K562 (cell line): ENCODE results near the gene CD6. TPM values are rescaled to one million over a fixed set of nuclear protein-coding genes. Genes with fewer than 3 reads are reported as not detected.

Experiments
- ATAC-seq: fragments of 200-7000 bp; cut with Tn5 transposase; 3 replicates; pipeline ENCODE4 v1.9.1; 2020; ENCODE audit warnings: moderate library complexity
- BruUV-seq: library from RNA; stranded (reverse); fragments of 400-500 nt; replicated peaks from 2 replicates; lab custom pipeline; 2021; lab: Mats Ljungman, UMichigan
- CTCF ChIA-PET: fragments of 300-600 bp; formaldehyde crosslinking; extraction: SDS; loops from one replicate; lab custom pipeline; 2021; ENCODE audit warnings: low intra/inter-chr PET ratio; lab: Yijun Ruan, JAX
- POLR2A ChIA-PET: fragments of 300-600, 350-650 bp; sonication (Branson Sonifier 250); formaldehyde crosslinking; extraction: SDS; loops from one replicate; lab custom pipeline; 2021; ENCODE audit warnings: antibody characterized with exemption, inconsistent platforms; lab: Yijun Ruan, JAX
- DNase-seq, 4 experiments: peaks; one replicate each; pipeline versions ENCODE4 v3.0.0 to v3.0.0-alpha.2; 2011 to 2018; ENCODE audit warnings: low spot score in 3 of 4, mixed read lengths in 3 of 4; ENCODE audit errors: extremely low read depth in 1 of 4
- FAIRE-seq: peaks from 2 replicates; lab custom pipeline; 2011; peaks lifted over from hg19 to GRCh38; lab: Jason Lieb, UNC
- H2AFZ ChIP-seq: 2 replicates; pipeline ENCODE4 v1.6.0; 2011; ENCODE audit warnings: low read depth, low read length, control low read depth, inconsistent platforms
- H3K27ac ChIP-seq: fragments of 200-600 bp; 3 replicates; pipeline ENCODE4 v1.8.0; 2011; ENCODE audit warnings: low read depth, mild to moderate bottlenecking, control low read depth, inconsistent platforms, low read length, moderate library complexity, mixed read lengths; ENCODE audit errors: extremely low read depth
- H3K27me3 ChIP-seq, 2 experiments: fragments of 300-600 bp in 1 of 2; 2 replicates in 1 of 2; 3 replicates in 1 of 2; pipeline versions ENCODE4 v1.6.0 to v1.8.0; 2011; ENCODE audit warnings: inconsistent platforms in 2 of 2, low read length in 2 of 2, mild to moderate bottlenecking in 1 of 2, mixed read lengths in 1 of 2, moderate library complexity in 1 of 2; ENCODE audit not compliant: control insufficient read depth in 2 of 2, insufficient read depth in 2 of 2
- H3K36me3 ChIP-seq: fragments of 300-600 bp; 3 replicates; pipeline ENCODE4 v1.8.0; 2011; ENCODE audit warnings: mild to moderate bottlenecking, low read length, inconsistent platforms; ENCODE audit not compliant: control insufficient read depth, insufficient read depth
- H3K4me1 ChIP-seq, 2 experiments: fragments of 200-600 bp in 1 of 2; replicated peaks in 1 of 2; 2 replicates in 1 of 2; 3 replicates in 1 of 2; pipeline versions ENCODE4 v1.5.1 to v1.8.0; 2011; ENCODE audit warnings: inconsistent platforms in 2 of 2, low read length in 2 of 2, mild to moderate bottlenecking in 1 of 2, mixed read lengths in 1 of 2, moderate library complexity in 1 of 2; ENCODE audit not compliant: control insufficient read depth in 2 of 2, insufficient read depth in 2 of 2
- H3K4me2 ChIP-seq: 2 replicates; pipeline ENCODE4 v1.6.1; 2011; ENCODE audit warnings: low read length, control low read depth, inconsistent platforms, mixed read lengths; ENCODE audit not compliant: insufficient read depth
- H3K4me3 ChIP-seq: fragments of 200-600 bp; sonication (generic), shearing (Covaris generic); 2 replicates; pipeline ENCODE4 v1.5.1; 2016; ENCODE audit warnings: control low read depth, inconsistent platforms
- H3K79me2 ChIP-seq: fragments of 200-600 bp; 3 replicates; pipeline ENCODE4 v1.8.0; 2011; ENCODE audit warnings: low read length, inconsistent platforms; ENCODE audit not compliant: control insufficient read depth, insufficient read depth
- H3K9ac ChIP-seq, 2 experiments: 2 replicates each; pipeline versions ENCODE4 v1.6.0 to v1.6.1; 2011; ENCODE audit warnings: low read depth in 2 of 2, low read length in 2 of 2, control low read depth in 1 of 2, inconsistent platforms in 1 of 2, mild to moderate bottlenecking in 1 of 2, mixed read lengths in 1 of 2; ENCODE audit not compliant: insufficient read depth in 1 of 2
- H3K9me1 ChIP-seq: one replicate; pipeline ENCODE4 v1.6.0; 2011; ENCODE audit warnings: inconsistent platforms, mild to moderate bottlenecking, low read length, moderate library complexity; ENCODE audit not compliant: control insufficient read depth, insufficient read depth
- H3K9me3 ChIP-seq: replicated peaks from 2 replicates; pipeline ENCODE4 v1.5.1; 2011; ENCODE audit warnings: low read depth, low read length, inconsistent platforms; ENCODE audit not compliant: control insufficient read depth, insufficient read depth
- H4K20me1 ChIP-seq: replicated peaks from 2 replicates; pipeline ENCODE4 v1.6.1; 2011; ENCODE audit warnings: low read length, inconsistent platforms, mixed read lengths; ENCODE audit not compliant: control insufficient read depth, insufficient read depth
- CBX8 ChIP-seq: fragments of 200-600 bp; sonication (generic); IDR thresholded peaks from 2 replicates; pipeline ENCODE4 v1.6.1; 2012; ENCODE audit warnings: borderline replicate concordance, mixed run types, low read depth, mild to moderate bottlenecking, moderate library complexity, mixed read lengths, low read length, control low read depth, inconsistent platforms; ENCODE audit not compliant: poor library complexity, severe bottlenecking; ENCODE audit errors: extremely low read depth
- DNMT1 ChIP-seq: fragments of 450-650 bp; IDR thresholded peaks from 2 replicates; pipeline ENCODE4 v1.6.1; 2016; ENCODE audit warnings: antibody characterized with exemption, mild to moderate bottlenecking
- E2F3 ChIP-seq: fragments of 250-450 bp; sonication (Bioruptor Pico); IDR thresholded peaks from 2 replicates; pipeline ENCODE4 v1.4.0; 2020; ENCODE audit warnings: mild to moderate bottlenecking
- GABPB2 ChIP-seq: fragments of 250-450 bp; sonication (Bioruptor Pico); conservative IDR thresholded peaks from 2 replicates; pipeline ENCODE4 v1.5.1; 2021; ENCODE audit warnings: mild to moderate bottlenecking
- JUNB ChIP-seq: fragments of 450-650 bp; formaldehyde crosslinking; conservative IDR thresholded peaks from 2 replicates; pipeline ENCODE4 v1.4.0; 2020; ENCODE audit warnings: mild to moderate bottlenecking
- LCOR ChIP-seq: sonication (generic); formaldehyde crosslinking; IDR thresholded peaks from 2 replicates; pipeline ENCODE4 v1.8.0; 2022; ENCODE audit warnings: mild to moderate bottlenecking, missing genetic modification reagents
- MAFK ChIP-seq: IDR thresholded peaks from 2 replicates; pipeline ENCODE4 v1.6.1; 2011; ENCODE audit warnings: low read length, improper control_type of control experiment
- MCM7 ChIP-seq, 2 experiments: fragments of 450-650 bp; IDR thresholded peaks; 2 replicates each; pipeline ENCODE4 v1.6.1; 2016 to 2018
- NFXL1 ChIP-seq: fragments of 450-650 bp; formaldehyde crosslinking; IDR thresholded peaks from 2 replicates; pipeline ENCODE4 v1.4.0; 2021; ENCODE audit warnings: mild to moderate bottlenecking
- NFYB ChIP-seq: IDR thresholded peaks from 2 replicates; pipeline ENCODE4 v1.6.1; 2011; ENCODE audit warnings: mild to moderate bottlenecking, moderate library complexity; ENCODE audit not compliant: insufficient read length; ENCODE audit errors: extremely low read depth
- NR2C1 ChIP-seq, 2 experiments: fragments of 450-650 bp; IDR thresholded peaks; 2 replicates each; pipeline ENCODE4 v1.6.1; 2017; ENCODE audit warnings: mild to moderate bottlenecking in 2 of 2, antibody characterized with exemption in 1 of 2, inconsistent platforms in 1 of 2, missing compliant biosample characterization in 1 of 2, missing genetic modification characterization in 1 of 2
- PTTG1 ChIP-seq: fragments of 450-650 bp; IDR thresholded peaks from 2 replicates; pipeline ENCODE4 v1.6.1; 2016; ENCODE audit warnings: low read depth, mild to moderate bottlenecking, missing genetic modification characterization, missing compliant biosample characterization
- SMARCE1 ChIP-seq: fragments of 450-650 bp; IDR thresholded peaks from 2 replicates; pipeline ENCODE4 v1.7.1; 2016; ENCODE audit warnings: mild to moderate bottlenecking
- SNRNP70 ChIP-seq: fragments of 200-400 bp; formaldehyde crosslinking; optimal IDR thresholded peaks from 2 replicates; pipeline ENCODE3; 2017; ENCODE audit warnings: low read depth, low read length
- ZKSCAN1 ChIP-seq: fragments of 150-350 bp; IDR thresholded peaks from 2 replicates; pipeline ENCODE4 v1.6.1; 2016; ENCODE audit warnings: low read depth, low read length
- ZNF263 ChIP-seq: sonication (generic); formaldehyde crosslinking; IDR thresholded peaks from 2 replicates; pipeline ENCODE4 v1.8.0; 2022; ENCODE audit warnings: mild to moderate bottlenecking, missing genetic modification reagents, borderline replicate concordance
- ZNF408 ChIP-seq: fragments of 250-450 bp; sonication (Bioruptor Pico); IDR thresholded peaks from 2 replicates; pipeline ENCODE4 v1.4.0; 2020; ENCODE audit warnings: low read depth, mild to moderate bottlenecking, moderate library complexity
- WGBS: fragments of 100-300 bp; shearing (Covaris generic); methylation state at CpG from one replicate; pipeline ENCODE4 v1.1.6; 2016; ENCODE audit warnings: low coverage, mixed read lengths; ENCODE audit not compliant: insufficient coverage; ENCODE audit errors: missing lambda C conversion rate; 5-methylcytosine and 5-hydroxymethylcytosine counted together
- in situ Hi-C: fragments of 300-500 bp; cut with MboI; formaldehyde crosslinking; loops from 4 replicates; pipeline ENCODE4 v1.15.0; 2018; ENCODE audit warnings: inconsistent platforms, mixed read lengths
- intact Hi-C: fragments of 100-400 bp; cut with micrococcal nuclease; formaldehyde crosslinking; loops from 2 replicates; pipeline ENCODE4 v1.14.2; 2022
- polyA plus RNA-seq, 8 experiments: library from polyadenylated mRNA; depleted of rRNA in 4 of 8; stranded (reverse) in 5 of 8; unstranded in 3 of 8; fragments of >200 nt; fragmentation: Nextera tagmentation in 2 of 8; fragmentation: Illumina TruSeq in 1 of 8; extraction: Ambion mirVana in 2 of 8; extraction: Trizol in 1 of 8; gene quantifications; 2 replicates each; pipeline versions ENCODE4 v1.2.1 to v1.2.3, GENCODE V29; 2011 to 2014; ENCODE audit warnings: inconsistent platforms in 1 of 8, missing spikeins in 1 of 8
- total RNA-seq, 7 experiments: library from RNA; depleted of rRNA in 6 of 7; stranded (reverse); fragments of >200 nt in 6 of 7; fragmentation: Illumina TruSeq in 2 of 7; extraction: Trizol in 2 of 7; gene quantifications; 2 replicates each; pipeline versions ENCODE4 v1.2.1 to v1.2.3, GENCODE V29; 2011 to 2021; ENCODE audit warnings: low replicate concordance in 1 of 7
- TF ChIP-seq, protein P1 (sequence below): fragments of 450-650 bp; IDR thresholded peaks from 2 replicates; pipeline ENCODE4 v1.6.1; 2016; ENCODE audit warnings: mild to moderate bottlenecking
- TF ChIP-seq, protein P2 (sequence below): IDR thresholded peaks from 3 replicates; pipeline ENCODE4 v1.6.1; 2011; ENCODE audit warnings: borderline replicate concordance, mild to moderate bottlenecking; ENCODE audit not compliant: insufficient read length, insufficient read depth

CD6 gene
- total and polyA plus RNA-seq, 9 of the 15 experiments (the other 6 are each of a cell fraction or from before 2014, with no cell fraction given): 0.84 TPM; not detected in 8

DNA sequence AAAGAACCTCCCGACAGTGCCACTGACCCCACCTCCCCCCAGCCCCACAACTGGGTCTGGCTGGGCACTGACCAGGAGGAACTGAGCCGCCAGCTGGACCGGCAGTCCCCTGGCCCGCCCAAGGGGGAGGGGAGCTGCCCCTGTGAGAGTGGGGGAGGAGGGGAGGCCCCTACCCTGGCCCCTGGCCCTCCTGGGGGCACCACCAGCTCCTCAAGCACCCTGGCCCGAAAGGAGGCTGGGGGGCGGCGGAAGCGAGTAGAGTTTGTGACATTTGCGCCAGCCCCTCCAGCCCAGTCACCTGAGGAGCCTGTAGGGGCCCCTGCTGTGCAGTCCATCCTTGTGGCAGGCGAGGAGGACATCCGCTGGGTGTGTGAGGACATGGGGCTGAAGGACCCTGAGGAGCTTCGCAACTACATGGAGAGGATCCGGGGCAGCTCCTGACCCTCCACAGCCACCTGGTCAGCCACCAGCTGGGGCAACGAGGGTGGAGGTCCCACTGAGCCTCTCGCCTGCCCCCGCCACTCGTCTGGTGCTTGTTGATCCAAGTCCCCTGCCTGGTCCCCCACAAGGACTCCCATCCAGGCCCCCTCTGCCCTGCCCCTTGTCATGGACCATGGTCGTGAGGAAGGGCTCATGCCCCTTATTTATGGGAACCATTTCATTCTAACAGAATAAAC lies 34.9 kb upstream of the CD6 start:
- Histone ChIP-seq H3K4me2 (no peak overlapping the region), H3K27ac (no peak overlapping the region), H3K9me1 (no peaks in the 10 kb centered on the region), H3K4me3 (no peak overlapping the region), H3K9ac (no peak overlapping the region), H4K20me1 (peaks cover 16% of the 10 kb centered on the region), H3K9me3 (no peaks in the 10 kb centered on the region), H3K36me3 (no peaks in the 10 kb centered on the region), H3K79me2 (no peaks in the 10 kb centered on the region), H3K4me1 (peaks cover 0 to 24% of the 10 kb centered on the region in 2 experiments; a peak in 1 of 5 replicates), H2AFZ (no peak overlapping the region), H3K27me3 (peaks cover 66 to 86% of the 10 kb centered on the region in 2 experiments)
- ATAC-seq: no peak
- FAIRE-seq: no peak
- BruUV-seq: no TSS peak
- no peak for DNase-seq
- WGBS: 4% methylated on average over 13 of the region's 18 CpGs
- in situ Hi-C loops: no loop called here
- CTCF ChIA-PET: no interaction called here
- TF ChIP-seq NFXL1 (CRISPR knock-in tag) (no peak), DNMT1 (no peak), CBX8 (no peak), NFYB (no peak), MAFK (no peak), ZNF408 (CRISPR knock-in tag) (no peak), LCOR (CRISPR knock-in tag) (no peak), PTTG1 (tag) (no peak), NR2C1 (IDR thresholded peaks at IDR 0.05) (no peak), NR2C1 (tag; IDR thresholded peaks at IDR 0.05) (no peak), MCM7 (IDR thresholded peaks at IDR 0.05) (no peak), SNRNP70 (no peak), ZNF263 (CRISPR knock-in tag) (no peak), E2F3 (no peak), ZKSCAN1 (no peak), GABPB2 (CRISPR knock-in tag) (no peak), SMARCE1 (no peak), JUNB (CRISPR knock-in tag) (no peak)
- TF ChIP-seq, protein P1, sequence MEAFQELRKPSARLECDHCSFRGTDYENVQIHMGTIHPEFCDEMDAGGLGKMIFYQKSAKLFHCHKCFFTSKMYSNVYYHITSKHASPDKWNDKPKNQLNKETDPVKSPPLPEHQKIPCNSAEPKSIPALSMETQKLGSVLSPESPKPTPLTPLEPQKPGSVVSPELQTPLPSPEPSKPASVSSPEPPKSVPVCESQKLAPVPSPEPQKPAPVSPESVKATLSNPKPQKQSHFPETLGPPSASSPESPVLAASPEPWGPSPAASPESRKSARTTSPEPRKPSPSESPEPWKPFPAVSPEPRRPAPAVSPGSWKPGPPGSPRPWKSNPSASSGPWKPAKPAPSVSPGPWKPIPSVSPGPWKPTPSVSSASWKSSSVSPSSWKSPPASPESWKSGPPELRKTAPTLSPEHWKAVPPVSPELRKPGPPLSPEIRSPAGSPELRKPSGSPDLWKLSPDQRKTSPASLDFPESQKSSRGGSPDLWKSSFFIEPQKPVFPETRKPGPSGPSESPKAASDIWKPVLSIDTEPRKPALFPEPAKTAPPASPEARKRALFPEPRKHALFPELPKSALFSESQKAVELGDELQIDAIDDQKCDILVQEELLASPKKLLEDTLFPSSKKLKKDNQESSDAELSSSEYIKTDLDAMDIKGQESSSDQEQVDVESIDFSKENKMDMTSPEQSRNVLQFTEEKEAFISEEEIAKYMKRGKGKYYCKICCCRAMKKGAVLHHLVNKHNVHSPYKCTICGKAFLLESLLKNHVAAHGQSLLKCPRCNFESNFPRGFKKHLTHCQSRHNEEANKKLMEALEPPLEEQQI: no peak
- TF ChIP-seq, protein P2, sequence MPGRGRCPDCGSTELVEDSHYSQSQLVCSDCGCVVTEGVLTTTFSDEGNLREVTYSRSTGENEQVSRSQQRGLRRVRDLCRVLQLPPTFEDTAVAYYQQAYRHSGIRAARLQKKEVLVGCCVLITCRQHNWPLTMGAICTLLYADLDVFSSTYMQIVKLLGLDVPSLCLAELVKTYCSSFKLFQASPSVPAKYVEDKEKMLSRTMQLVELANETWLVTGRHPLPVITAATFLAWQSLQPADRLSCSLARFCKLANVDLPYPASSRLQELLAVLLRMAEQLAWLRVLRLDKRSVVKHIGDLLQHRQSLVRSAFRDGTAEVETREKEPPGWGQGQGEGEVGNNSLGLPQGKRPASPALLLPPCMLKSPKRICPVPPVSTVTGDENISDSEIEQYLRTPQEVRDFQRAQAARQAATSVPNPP: no peak
- POLR2A ChIA-PET: no interaction called here
- intact Hi-C loops: no loop called here
